IMR-90 (cell line): ENCODE results near the gene MEGF6. TPM values are rescaled to one million over a fixed set of nuclear protein-coding genes. Genes with fewer than 3 reads are reported as not detected.

ENCODE experiments used
- ATAC-seq: fragments of 200-7000 bp; cut with Tn5 transposase; 2 replicates; pipeline ENCODE4 v1.9.1; 2020; ENCODE audit warnings: low read depth, mild to moderate bottlenecking, moderate library complexity
- BruUV-seq: library from RNA; stranded (reverse); fragments of 400-500 nt; replicated peaks from 2 replicates; lab custom pipeline; 2021; lab: Mats Ljungman, UMichigan
- CTCF ChIA-PET: fragments of 300-600 bp; formaldehyde crosslinking; extraction: SDS; loops from one replicate; lab custom pipeline; 2021; ENCODE audit warnings: antibody characterized with exemption; lab: Yijun Ruan, JAX
- POLR2A ChIA-PET: fragments of 300-600 bp; sonication (Branson Sonifier 250); formaldehyde crosslinking; loops from one replicate; lab custom pipeline; 2022; ENCODE audit warnings: antibody characterized with exemption; ENCODE audit not compliant: unreplicated experiment; lab: Charles Lee
- DNase-seq: peaks from one replicate; pipeline ENCODE4 v3.0.0; 2013
- H2AFZ ChIP-seq: replicated peaks from 2 replicates; pipeline ENCODE3; 2013; ENCODE audit warnings: low read length, mild to moderate bottlenecking; ENCODE audit not compliant: poor library complexity
- H2AK5ac ChIP-seq: 2 replicates; pipeline ENCODE4 v1.6.1; 2013; ENCODE audit warnings: low read depth, low read length, inconsistent platforms
- H2AK9ac ChIP-seq: replicated peaks from 2 replicates; pipeline ENCODE3; 2013; ENCODE audit warnings: mild to moderate bottlenecking, low read depth, low read length, moderate library complexity; ENCODE audit not compliant: poor library complexity
- H2BK120ac ChIP-seq: 2 replicates; pipeline ENCODE4 v1.6.1; 2013; ENCODE audit warnings: low read depth, low read length, inconsistent platforms
- H2BK15ac ChIP-seq: 3 replicates; pipeline ENCODE4 v1.6.1; 2013; ENCODE audit warnings: low read depth, low read length, inconsistent platforms
- H2BK20ac ChIP-seq: 2 replicates; pipeline ENCODE4 v1.6.1; 2013; ENCODE audit warnings: low read depth, mild to moderate bottlenecking, inconsistent platforms, low read length, moderate library complexity
- H2BK5ac ChIP-seq: 2 replicates; pipeline ENCODE4 v1.6.1; 2013; ENCODE audit warnings: mild to moderate bottlenecking, low read depth, low read length, inconsistent platforms; ENCODE audit not compliant: poor library complexity, severe bottlenecking
- H3K14ac ChIP-seq: replicated peaks from 2 replicates; pipeline ENCODE4 v1.6.1; 2013; ENCODE audit warnings: low read depth, low read length, inconsistent platforms
- H3K18ac ChIP-seq: 2 replicates; pipeline ENCODE4 v1.6.1; 2013; ENCODE audit warnings: low read depth, low read length, control low read depth
- H3K23ac ChIP-seq: 2 replicates; pipeline ENCODE4 v1.6.1; 2013; ENCODE audit warnings: low read depth, low read length, inconsistent platforms
- H3K27ac ChIP-seq: 2 replicates; pipeline ENCODE4 v1.5.1; 2013; ENCODE audit warnings: mild to moderate bottlenecking, control low read depth, low read length; ENCODE audit not compliant: insufficient read depth
- H3K27me3 ChIP-seq: 2 replicates; pipeline ENCODE4 v1.6.1; 2013; ENCODE audit warnings: low read length; ENCODE audit not compliant: control insufficient read depth, insufficient read depth
- H3K36me3 ChIP-seq: 2 replicates; pipeline ENCODE4 v1.6.1; 2013; ENCODE audit warnings: low read length, mixed read lengths; ENCODE audit not compliant: control insufficient read depth, insufficient read depth
- H3K4ac ChIP-seq: 2 replicates; pipeline ENCODE4 v1.6.1; 2013; ENCODE audit warnings: low read depth, low read length, inconsistent platforms
- H3K4me1 ChIP-seq: 2 replicates; pipeline ENCODE4 v1.6.1; 2013; ENCODE audit warnings: low read length, mixed read lengths; ENCODE audit not compliant: control insufficient read depth, insufficient read depth
- H3K4me2 ChIP-seq: 2 replicates; pipeline ENCODE4 v1.6.1; 2013; ENCODE audit warnings: low read depth, mild to moderate bottlenecking, control low read depth, low read length, moderate library complexity
- H3K4me3 ChIP-seq: 2 replicates; pipeline ENCODE4 v1.5.1; 2013; ENCODE audit warnings: low read depth, mild to moderate bottlenecking, control low read depth, low read length, moderate library complexity; ENCODE audit not compliant: insufficient read depth
- H3K56ac ChIP-seq: 2 replicates; pipeline ENCODE4 v1.6.1; 2013; ENCODE audit warnings: low read length, inconsistent platforms; ENCODE audit not compliant: insufficient read depth; ENCODE audit errors: extremely low read depth
- H3K79me1 ChIP-seq, 2 experiments: 2 replicates each; pipeline ENCODE4 v1.6.1; 2013; ENCODE audit warnings: low read length in 2 of 2, inconsistent platforms in 1 of 2, low read depth in 1 of 2
- H3K9ac ChIP-seq: 2 replicates; pipeline ENCODE4 v1.6.1; 2013; ENCODE audit warnings: low read depth, low read length, control low read depth
- H3K9me1 ChIP-seq: 2 replicates; pipeline ENCODE4 v1.6.1; 2013; ENCODE audit warnings: low read length, inconsistent platforms; ENCODE audit not compliant: insufficient read depth
- H3K9me3 ChIP-seq: 2 replicates; pipeline ENCODE4 v1.6.1; 2013; ENCODE audit warnings: low read length; ENCODE audit not compliant: control insufficient read depth, insufficient read depth
- H4K20me1 ChIP-seq: 2 replicates; pipeline ENCODE4 v1.6.1; 2013; ENCODE audit warnings: low read length, inconsistent platforms; ENCODE audit not compliant: insufficient read depth
- H4K5ac ChIP-seq: 2 replicates; pipeline ENCODE4 v1.6.1; 2013; ENCODE audit warnings: mild to moderate bottlenecking, low read depth, low read length, control low read depth
- H4K8ac ChIP-seq, 2 experiments: 2 replicates each; pipeline ENCODE4 v1.6.1; 2013; ENCODE audit warnings: low read depth in 2 of 2, low read length in 2 of 2, control low read depth in 1 of 2, inconsistent platforms in 1 of 2
- H4K91ac ChIP-seq: 2 replicates; pipeline ENCODE4 v1.6.1; 2013; ENCODE audit warnings: low read depth, low read length, inconsistent platforms; ENCODE audit not compliant: insufficient read depth
- BHLHE40 ChIP-seq: fragments of 150-350 bp; IDR thresholded peaks from 2 replicates; pipeline ENCODE4 v1.6.1; 2016; ENCODE audit warnings: mild to moderate bottlenecking, low read depth, low read length
- CEBPB ChIP-seq: IDR thresholded peaks from 2 replicates; pipeline ENCODE4 v1.6.1; 2012; ENCODE audit warnings: low read depth, low read length, improper control_type of control experiment
- CHD1 ChIP-seq: IDR thresholded peaks from 2 replicates; pipeline ENCODE4 v1.6.1; 2012; ENCODE audit warnings: low read depth, low read length, improper control_type of control experiment
- CTCF ChIP-seq: conservative IDR thresholded peaks from 2 replicates; pipeline ENCODE4 v1.5.1; 2012; ENCODE audit warnings: mild to moderate bottlenecking, low read depth, low read length, improper control_type of control experiment
- ELK1 ChIP-seq: fragments of 150-350 bp; IDR thresholded peaks from 2 replicates; pipeline ENCODE4 v1.6.1; 2016; ENCODE audit warnings: low read depth, mild to moderate bottlenecking, low read length, moderate library complexity, borderline replicate concordance
- FOS ChIP-seq: fragments of 150-350 bp; IDR thresholded peaks from 2 replicates; pipeline ENCODE4 v1.6.1; 2016; ENCODE audit warnings: low read depth, low read length
- MAFK ChIP-seq: IDR thresholded peaks from 2 replicates; pipeline ENCODE4 v1.6.1; 2012; ENCODE audit warnings: low read depth, low read length, improper control_type of control experiment
- MAZ ChIP-seq: IDR thresholded peaks from 2 replicates; pipeline ENCODE4 v1.6.1; 2012; ENCODE audit warnings: low read depth, mild to moderate bottlenecking, low read length, improper control_type of control experiment, moderate library complexity, borderline replicate concordance
- MXI1 ChIP-seq: IDR thresholded peaks from 2 replicates; pipeline ENCODE4 v1.6.1; 2012; ENCODE audit warnings: low read depth, mild to moderate bottlenecking, low read length, moderate library complexity, borderline replicate concordance
- NFE2L2 ChIP-seq: fragments of 150-350 bp; IDR thresholded peaks from 2 replicates; pipeline ENCODE4 v1.6.1; 2016; ENCODE audit warnings: low read depth, mild to moderate bottlenecking, low read length
- POLR2A ChIP-seq: IDR thresholded peaks from 2 replicates; pipeline ENCODE4 v1.6.1; 2012; ENCODE audit warnings: mild to moderate bottlenecking, low read depth, low read length
- RAD21 ChIP-seq: IDR thresholded peaks from 2 replicates; pipeline ENCODE4 v1.6.1; 2012; ENCODE audit warnings: low read length, improper control_type of control experiment
- RFX5 ChIP-seq: IDR thresholded peaks from 2 replicates; pipeline ENCODE4 v1.8.0; 2012; ENCODE audit warnings: low read depth, mild to moderate bottlenecking, low read length, moderate library complexity
- SMC3 ChIP-seq: fragments of 150-350 bp; IDR thresholded peaks from 2 replicates; pipeline ENCODE4 v1.6.1; 2016; ENCODE audit warnings: low read depth, mild to moderate bottlenecking, antibody characterized with exemption, low read length, moderate library complexity
- USF2 ChIP-seq: fragments of 150-350 bp; IDR thresholded peaks from 2 replicates; pipeline ENCODE4 v1.6.1; 2017; ENCODE audit warnings: mild to moderate bottlenecking, antibody characterized with exemption, low read length, low read depth
- WGBS, 2 experiments: methylation state at CpG; one replicate each; pipeline versions ENCODE4 v1.1.5 to v1.1.7; 2013; ENCODE audit warnings: missing lambda C conversion rate in 2 of 2; ENCODE audit not compliant: insufficient read length in 1 of 2; ENCODE audit errors: extremely low coverage in 2 of 2; 5-methylcytosine and 5-hydroxymethylcytosine counted together
- dilution Hi-C: fragments of 300-500 bp; cut with HindIII; formaldehyde crosslinking; loops from one replicate; pipeline ENCODE4 v1.14.3; 2018; ENCODE audit warnings: low sequenced_read_pairs; ENCODE audit not compliant: unreplicated experiment
- in situ Hi-C: fragments of 300-500 bp; cut with MboI; formaldehyde crosslinking; loops from 3 replicates; pipeline ENCODE4 v1.14.3; 2019; ENCODE audit warnings: low sequenced_read_pairs, inconsistent platforms, mixed read lengths
- intact Hi-C: fragments of 100-400 bp; cut with micrococcal nuclease; formaldehyde crosslinking; loops from 2 replicates; pipeline ENCODE4 v1.10.0; 2022
- polyA plus RNA-seq, 3 experiments: library from polyadenylated mRNA; depleted of rRNA; stranded (reverse); fragments of >200 nt; gene quantifications; 2 replicates each; pipeline ENCODE4 v1.2.3, GENCODE V29; 2012; ENCODE audit warnings: low replicate concordance in 1 of 3
- total RNA-seq: library from RNA; depleted of rRNA; stranded (reverse); fragments of >200 nt; gene quantifications from 2 replicates; pipeline ENCODE4 v1.2.3, GENCODE V29; 2012

MEGF6 gene
- total and polyA plus RNA-seq, 2 of the 4 experiments (the other 2 are of a cell fraction) = 0.72 to 4.1 TPM

GRCh38 chr1:3534803-3535637, 76.3 kb downstream of the MEGF6 start:
- Histone ChIP-seq H3K79me1 (peaks cover 0 to 7% of the 10 kb centered on the region in 2 experiments; a peak in 2 of 4 replicates), H3K4me1 (peaks cover 4% of the 10 kb centered on the region), H2AK9ac (peak overlapping the region; percentile 70), H3K9ac (no peak overlapping the region), H3K4me3 (no peak overlapping the region), H3K14ac (no peak overlapping the region), H2BK120ac (no peak overlapping the region), H3K23ac (no peak overlapping the region), H4K5ac (no peak overlapping the region), H3K4ac (no peak overlapping the region), H2AK5ac (no peak overlapping the region), H2BK5ac (no peak overlapping the region), H3K27me3 (no peaks in the 10 kb centered on the region), H3K9me3 (no peaks in the 10 kb centered on the region), H2AFZ (peak overlapping the region; percentile 21), H4K20me1 (no peaks in the 10 kb centered on the region), H3K9me1 (peaks cover 2% of the 10 kb centered on the region; the same call in 1 of the 2 replicates), H3K27ac (no peak overlapping the region), H3K4me2 (no peak overlapping the region), H3K36me3 (no peaks in the 10 kb centered on the region), H2BK15ac (no peak overlapping the region), H3K18ac (no peak overlapping the region), H4K8ac (no peak overlapping the region), H2BK20ac (no peak overlapping the region), H4K91ac (no peak overlapping the region), H3K56ac (no peak overlapping the region)
- ChIA-PET CTCF (no interaction called here), POLR2A (no interaction called here)
- WGBS, 2 experiments = 69% methylated on average over 3 of the region's 17 CpGs; no CpG with 5 or more reads in 1 of the 2 experiments
- no TSS peak for BruUV-seq
- dilution Hi-C loops (no loop called here), in situ Hi-C loops (no loop called here), intact Hi-C loops (no loop called here)
- TF ChIP-seq MAFK = no peak
- TF ChIP-seq ELK1 = no peak
- no peak for TF ChIP-seq USF2
- TF ChIP-seq NFE2L2 = no peak
- no peak for TF ChIP-seq RAD21
- no peak for TF ChIP-seq MXI1
- no peak for TF ChIP-seq SMC3
- TF ChIP-seq POLR2A = no peak
- TF ChIP-seq CEBPB = no peak
- no peak for TF ChIP-seq RFX5
- no peak for TF ChIP-seq FOS
- TF ChIP-seq CHD1 = no peak
- no peak for TF ChIP-seq CTCF
- TF ChIP-seq MAZ = no peak
- no peak for TF ChIP-seq BHLHE40
- DNase-seq = no peak
- no peak for ATAC-seq
